HG03064 (cell line): ENCODE data around the gene AFG1L.

Source experiments
- ATAC-seq: cut with Tn5 transposase; IDR thresholded peaks from one replicate; pipeline ENCODE4 v1.9.1; 2021; ENCODE audit warnings: low read depth; ENCODE audit not compliant: unreplicated experiment

AFG1L gene

GRCh38 chr6:108566406-108566805, 271.6 kb downstream of the AFG1L start:
- no peak for ATAC-seq

- no peak for ATAC-seq
Measured at GRCh38 chr6:108568101-108568500, 273.2 kb downstream of the AFG1L start.

DNA sequence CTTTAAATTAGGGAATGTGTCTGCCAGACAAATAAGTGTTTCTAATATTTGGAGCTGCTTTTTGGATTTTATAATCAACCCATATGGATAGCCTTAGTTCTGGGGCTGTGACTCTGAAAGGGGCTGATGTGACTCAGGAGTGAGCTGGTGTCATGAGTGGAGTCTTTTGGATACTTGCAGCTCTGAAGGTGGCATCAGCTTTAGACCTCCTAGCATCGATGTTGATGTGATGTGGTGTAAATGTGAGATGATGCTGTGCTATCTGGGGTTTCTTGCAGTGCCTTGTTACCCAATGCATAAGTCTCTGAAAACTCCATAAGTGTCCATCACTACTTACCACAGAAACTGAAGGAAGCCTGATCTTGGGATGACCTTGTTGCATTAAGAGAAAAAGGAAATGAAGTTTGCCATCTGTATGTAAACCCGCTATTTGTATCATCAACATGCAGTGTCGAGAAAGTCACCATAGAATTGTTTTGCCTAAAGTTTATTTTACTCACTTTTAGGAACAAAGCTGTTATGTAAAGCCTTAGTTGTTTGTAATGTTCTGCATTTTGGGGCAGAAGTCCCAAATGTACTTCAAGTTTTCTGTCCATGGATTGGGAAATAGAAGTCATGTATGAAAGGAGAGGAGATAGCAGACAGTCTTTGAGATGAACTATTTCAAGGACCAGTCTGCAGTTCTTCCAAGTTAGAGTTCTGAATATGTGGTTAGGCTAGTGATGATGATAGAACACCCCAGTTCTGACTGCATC, 273.9 kb downstream of the AFG1L start:
- no peak for ATAC-seq

GRCh38 chr6:108570517-108570916, 275.7 kb downstream of the AFG1L start:
- no peak for ATAC-seq

DNA sequence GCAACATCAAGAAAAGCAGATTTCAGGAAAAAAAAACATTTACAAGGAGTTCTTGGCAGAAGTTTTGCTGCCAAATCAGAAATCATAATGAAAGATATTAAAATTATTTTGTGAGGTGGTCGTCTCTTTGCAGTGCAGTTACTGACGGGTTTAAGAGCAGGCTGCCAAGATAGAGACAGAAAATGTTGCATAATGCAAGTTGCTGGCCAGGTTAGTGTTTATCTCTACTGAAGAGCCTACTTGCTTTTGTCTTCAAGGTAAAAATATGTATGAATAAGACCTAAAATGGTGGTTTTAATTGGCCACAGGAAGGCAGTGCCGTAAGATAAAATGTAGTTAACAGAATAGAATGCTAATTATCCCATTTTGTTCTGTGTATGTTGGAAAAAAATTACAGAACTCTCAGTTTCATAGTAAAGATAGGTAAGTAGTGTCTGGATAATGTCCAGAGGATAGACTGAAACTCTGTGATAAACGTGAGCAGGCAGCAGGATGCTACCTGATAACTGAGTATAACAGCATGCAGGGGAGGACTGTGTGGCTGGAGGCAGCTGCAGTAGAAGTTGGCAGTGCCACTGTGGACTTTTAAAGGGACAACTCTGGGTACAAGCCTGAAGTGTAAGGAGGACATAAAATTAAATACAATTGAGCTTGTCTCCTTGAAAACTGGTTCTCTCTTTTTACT, 279.7 kb downstream of the AFG1L start:
- ATAC-seq: no peak
